HFF-Myc (cell line): Measurements from ENCODE around the gene RYR1.

Experiments
- DNase-seq: peaks from one replicate; pipeline ENCODE4 v3.0.0-alpha.2; 2011; ENCODE audit warnings: low read depth; ENCODE audit errors: extremely low read depth
- H3K4me3 ChIP-seq: replicated peaks from 2 replicates; pipeline ENCODE4 v1.5.1; 2011; ENCODE audit warnings: low read depth, mild to moderate bottlenecking, control low read depth, low read length
- CTCF ChIP-seq: IDR thresholded peaks from 2 replicates; pipeline ENCODE4 v1.5.1; 2012; ENCODE audit warnings: mild to moderate bottlenecking, low read depth, low read length, control low read depth; ENCODE audit errors: missing control alignments

The RYR1 gene

GRCh38 chr19:38632476-38633213 lies 199.2 kb downstream of the RYR1 start:
- no peak for DNase-seq
- no peak for TF ChIP-seq CTCF
- no peak overlapping the region for H3K4me3 ChIP-seq

- H3K4me3 ChIP-seq = no peak overlapping the region
- peak; percentile 93 for TF ChIP-seq CTCF
- no peak for DNase-seq
Observed at GRCh38 chr19:38634757-38635482, 201.4 kb downstream of the RYR1 start.

DNA sequence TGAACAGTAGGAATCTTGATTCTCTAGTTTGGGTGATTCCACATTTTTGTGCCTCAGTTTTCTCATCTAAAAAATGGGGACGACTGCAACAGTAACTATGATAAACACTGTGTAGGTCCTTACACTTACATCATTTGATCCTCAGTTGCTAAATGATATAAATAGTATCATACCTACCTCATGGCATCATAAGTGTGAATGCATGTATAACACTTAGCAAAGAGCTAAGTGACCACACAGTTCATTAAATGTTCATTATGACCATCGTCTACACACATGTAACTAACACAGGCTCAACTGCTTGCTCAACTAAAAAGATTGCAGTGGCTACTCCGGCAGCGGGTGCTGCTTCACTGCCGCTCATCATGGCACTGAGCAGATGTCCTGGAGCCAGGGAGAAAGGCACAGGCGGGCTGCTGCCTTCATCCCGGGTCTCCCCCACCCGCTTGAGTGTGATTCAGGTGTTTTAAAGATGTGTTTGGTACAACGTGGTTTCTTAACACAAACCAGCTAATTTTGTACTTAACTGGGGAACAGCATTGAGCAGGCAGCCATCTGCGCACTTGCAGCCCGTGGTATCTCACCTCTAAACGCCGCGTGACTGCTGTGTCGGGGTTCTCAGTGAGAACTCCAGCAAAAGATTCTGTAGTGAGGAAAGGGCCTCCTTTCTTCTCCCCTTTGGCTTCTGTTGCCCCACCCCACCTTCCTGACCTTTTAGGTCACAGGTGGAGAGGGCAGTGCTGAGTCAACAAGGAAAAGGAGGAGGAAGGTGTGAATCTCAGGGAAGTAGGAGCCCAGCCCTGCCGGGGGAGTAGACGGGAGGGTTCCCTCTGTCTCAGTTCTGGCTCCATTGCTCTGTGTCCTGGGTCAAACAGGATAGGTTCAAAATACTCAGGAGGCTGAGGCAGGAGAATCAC lies 202.2 kb downstream of the RYR1 start:
- no peak for DNase-seq
- TF ChIP-seq CTCF = no peak
- H3K4me3 ChIP-seq = no peak overlapping the region
